GM12878 (cell line): ENCODE data around the gene FDXACB1. TPM values are rescaled to one million over a fixed set of nuclear protein-coding genes. Genes with fewer than 3 reads are reported as not detected.

Experiments
- ASH2L ChIP-seq: fragments of 300-600, 200-600 bp; sonication (generic); IDR thresholded peaks from 2 replicates; pipeline ENCODE4 v1.6.1; 2017; ENCODE audit warnings: low read depth, mild to moderate bottlenecking, borderline replicate concordance
- BMI1 ChIP-seq: fragments of 450-650 bp; IDR thresholded peaks from 2 replicates; pipeline ENCODE4 v1.6.1; 2016; ENCODE audit warnings: mild to moderate bottlenecking, moderate library complexity, borderline replicate concordance
- CBFB ChIP-seq: IDR thresholded peaks from 2 replicates; pipeline ENCODE4 v1.6.1; 2016; ENCODE audit warnings: antibody characterized with exemption, low read depth
- CREB1 ChIP-seq: IDR thresholded peaks from 2 replicates; pipeline ENCODE4 v1.6.1; 2012; ENCODE audit warnings: low read depth, mild to moderate bottlenecking, inconsistent platforms
- CREM ChIP-seq: IDR thresholded peaks from 2 replicates; pipeline ENCODE4 v1.6.1; 2014; ENCODE audit warnings: antibody characterized with exemption, low read depth
- EGR1 ChIP-seq, 2 experiments: IDR thresholded peaks; 1 replicate in 1 of 2; 2 replicates in 1 of 2; pipeline ENCODE4 v1.6.1; 2011 to 2012; ENCODE audit warnings: low read depth in 2 of 2, low read length in 2 of 2, borderline replicate concordance in 1 of 2, mild to moderate bottlenecking in 1 of 2, moderate library complexity in 1 of 2
- FOXM1 ChIP-seq: IDR thresholded peaks from 2 replicates; pipeline ENCODE4 v1.6.1; 2012; ENCODE audit warnings: low read depth, mild to moderate bottlenecking, inconsistent platforms, low read length, moderate library complexity
- HCFC1 ChIP-seq: fragments of 150-350 bp; IDR thresholded peaks from 2 replicates; pipeline ENCODE4 v1.6.1; 2014; ENCODE audit warnings: low read length
- HDAC6 ChIP-seq: fragments of 200-600 bp; sonication (generic); IDR thresholded peaks from one replicate; pipeline ENCODE4 v1.8.0; 2017; ENCODE audit warnings: antibody characterized with exemption; ENCODE audit not compliant: unreplicated experiment
- HDGF ChIP-seq: fragments of 450-650 bp; IDR thresholded peaks from 2 replicates; pipeline ENCODE4 v1.6.1; 2016; ENCODE audit warnings: antibody characterized with exemption
- IKZF1 ChIP-seq: fragments of 450-650 bp; conservative IDR thresholded peaks from 2 replicates; pipeline ENCODE4 v1.6.1; 2017; ENCODE audit warnings: antibody characterized with exemption, mild to moderate bottlenecking
- JUNB ChIP-seq: IDR thresholded peaks from 2 replicates; pipeline ENCODE4 v1.6.1; 2016; ENCODE audit warnings: antibody characterized with exemption, mild to moderate bottlenecking
- MAX ChIP-seq: IDR thresholded peaks from 2 replicates; pipeline ENCODE4 v1.6.1; 2012; ENCODE audit warnings: low read depth, low read length, improper control_type of control experiment
- MEF2A ChIP-seq: IDR thresholded peaks from 2 replicates; pipeline ENCODE4 v1.6.1; 2011; ENCODE audit warnings: low read depth, mild to moderate bottlenecking, low read length, moderate library complexity; ENCODE audit not compliant: insufficient read depth
- MEF2B ChIP-seq: fragments of 450-650 bp; IDR thresholded peaks from 2 replicates; pipeline ENCODE4 v1.6.1; 2018; ENCODE audit warnings: mild to moderate bottlenecking, moderate library complexity; ENCODE audit not compliant: partially characterized antibody, poor library complexity, severe bottlenecking
- MYB ChIP-seq: fragments of 150-350 bp; IDR thresholded peaks from 2 replicates; pipeline ENCODE4 v1.6.1; 2014; ENCODE audit warnings: mild to moderate bottlenecking, low read depth, low read length, borderline replicate concordance
- NBN ChIP-seq: fragments of 450-650 bp; IDR thresholded peaks from 2 replicates; pipeline ENCODE4 v1.6.1; 2016
- NFIC ChIP-seq: IDR thresholded peaks from 2 replicates; pipeline ENCODE4 v1.6.1; 2012; ENCODE audit warnings: low read depth, mild to moderate bottlenecking, inconsistent platforms, low read length, moderate library complexity
- NR2C1 ChIP-seq: fragments of 450-650 bp; IDR thresholded peaks from 2 replicates; pipeline ENCODE4 v1.6.1; 2017; ENCODE audit warnings: antibody characterized with exemption, mild to moderate bottlenecking, moderate library complexity
- PKNOX1 ChIP-seq: fragments of 450-650 bp; IDR thresholded peaks from 2 replicates; pipeline ENCODE4 v1.6.1; 2016; ENCODE audit warnings: mild to moderate bottlenecking
- POLR2AphosphoS5 ChIP-seq: IDR thresholded peaks from 2 replicates; pipeline ENCODE4 v1.6.1; 2011; ENCODE audit warnings: mild to moderate bottlenecking, low read length, inconsistent platforms
- RFX5 ChIP-seq: IDR thresholded peaks from 2 replicates; pipeline ENCODE4 v1.6.1; 2011; ENCODE audit warnings: low read depth, low read length, improper control_type of control experiment
- STAT1 ChIP-seq: fragments of 450-650 bp; conservative IDR thresholded peaks from 2 replicates; pipeline ENCODE4 v1.6.1; 2014; ENCODE audit warnings: antibody characterized with exemption, mild to moderate bottlenecking
- YBX1 ChIP-seq: fragments of 450-650 bp; IDR thresholded peaks from 2 replicates; pipeline ENCODE4 v1.6.1; 2016; ENCODE audit warnings: antibody characterized with exemption
- polyA plus RNA-seq, 11 experiments: library from polyadenylated mRNA; depleted of rRNA in 4 of 11; unstranded in 6 of 11; stranded (reverse) in 5 of 11; fragments of >200 nt; fragmentation: Nextera tagmentation in 4 of 11; fragmentation: Illumina TruSeq in 1 of 11; extraction: Ambion mirVana in 4 of 11; extraction: Trizol in 1 of 11; gene quantifications; 1 replicate in 1 of 11; 2 replicates in 10 of 11; pipeline versions ENCODE4 v1.2.1 to v1.2.3, GENCODE V29; 2011 to 2016; ENCODE audit warnings: inconsistent platforms in 2 of 11, missing spikeins in 2 of 11, low read depth in 1 of 11
- total RNA-seq, 4 experiments: library from RNA; depleted of rRNA in 3 of 4; stranded (reverse); fragments of >200 nt in 3 of 4; fragmentation: Illumina TruSeq in 1 of 4; extraction: Trizol in 1 of 4; gene quantifications; 2 replicates each; pipeline versions ENCODE4 v1.2.1 to v1.2.3, GENCODE V29; 2013 to 2021
- TF ChIP-seq, protein P1 (sequence below): fragments of 450-650 bp; formaldehyde crosslinking; IDR thresholded peaks from 2 replicates; pipeline ENCODE4 v1.4.0; 2022; ENCODE audit warnings: mild to moderate bottlenecking, moderate library complexity

Gene FDXACB1
- total and polyA plus RNA-seq, 10 of the 15 experiments (the other 5 are each of a cell fraction or from before 2014, with no cell fraction given): 7.4 to 13.3 (median 9.7) TPM

DNA sequence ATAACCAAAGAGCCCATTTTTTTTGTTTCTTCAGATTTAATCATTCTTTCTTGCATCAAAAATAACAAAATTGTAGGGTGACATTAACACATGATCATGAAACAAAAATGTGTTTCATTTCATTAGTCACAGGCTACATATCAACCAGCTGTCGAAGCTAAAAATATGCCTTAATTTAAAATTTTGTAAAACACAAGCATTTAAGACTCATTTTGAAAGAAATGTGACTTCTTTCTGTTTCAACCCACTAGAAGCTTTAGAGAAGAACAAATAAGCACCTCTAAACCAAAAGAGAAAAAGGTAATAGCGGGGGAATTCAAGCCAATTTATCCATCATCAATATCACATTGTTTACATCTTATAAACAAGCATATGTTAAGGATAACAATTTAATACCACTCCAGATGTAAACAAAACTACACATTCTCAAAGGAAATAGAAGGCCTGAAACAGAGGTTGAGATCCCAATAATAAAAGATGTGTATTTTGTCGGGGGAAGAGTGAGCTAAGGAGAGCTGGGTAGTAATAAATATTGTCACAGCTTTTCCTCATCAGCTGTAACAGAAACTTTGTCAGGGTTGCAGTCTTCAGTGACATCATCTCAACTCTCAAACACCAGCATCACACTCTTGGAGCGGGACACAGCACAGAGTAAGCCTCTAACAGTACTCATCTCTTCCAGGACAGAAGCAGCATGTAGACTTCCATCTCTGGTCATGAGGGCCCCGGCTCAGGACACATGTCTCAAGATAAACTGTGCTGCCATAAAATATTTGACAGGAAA is 49.6 kb downstream of the FDXACB1 start (continued):
- TF ChIP-seq ASH2L (0 out of 2 replicates have a peak, but pooled peaks have one; percentile 36), MAX (no peak), POLR2AphosphoS5 (no peak), CBFB (no peak), PKNOX1 (peak; percentile 25; the same call in 1 of the 2 replicates), JUNB (peak; percentile 86), BMI1 (no peak; the same call in 1 of the 2 replicates), YBX1 (no peak), HDAC6 (no peak), FOXM1 (peak; percentile 70; the same call in 1 of the 2 replicates), HCFC1 (no peak), CREM (peak; percentile 35; the same call in 1 of the 2 replicates), MYB (no peak), STAT1 (no peak), EGR1 (IDR thresholded peaks at IDR 0.05; ENCODE audit: borderline replicate concordance in 1 of 2, low read depth in 2 of 2, low read length in 2 of 2) (no peak), IKZF1 (0 out of 2 replicates have a peak, but pooled peaks have one; percentile 35), MEF2B (peak; percentile 87), HDGF (no peak), NBN (peak; percentile 33; the same call in 1 of the 2 replicates), NFIC (peak; percentile 77), RFX5 (no peak), NR2C1 (no peak), MEF2A (peak; percentile 92), CREB1 (peak; percentile 59; the same call in 1 of the 2 replicates)
- TF ChIP-seq, protein P1, sequence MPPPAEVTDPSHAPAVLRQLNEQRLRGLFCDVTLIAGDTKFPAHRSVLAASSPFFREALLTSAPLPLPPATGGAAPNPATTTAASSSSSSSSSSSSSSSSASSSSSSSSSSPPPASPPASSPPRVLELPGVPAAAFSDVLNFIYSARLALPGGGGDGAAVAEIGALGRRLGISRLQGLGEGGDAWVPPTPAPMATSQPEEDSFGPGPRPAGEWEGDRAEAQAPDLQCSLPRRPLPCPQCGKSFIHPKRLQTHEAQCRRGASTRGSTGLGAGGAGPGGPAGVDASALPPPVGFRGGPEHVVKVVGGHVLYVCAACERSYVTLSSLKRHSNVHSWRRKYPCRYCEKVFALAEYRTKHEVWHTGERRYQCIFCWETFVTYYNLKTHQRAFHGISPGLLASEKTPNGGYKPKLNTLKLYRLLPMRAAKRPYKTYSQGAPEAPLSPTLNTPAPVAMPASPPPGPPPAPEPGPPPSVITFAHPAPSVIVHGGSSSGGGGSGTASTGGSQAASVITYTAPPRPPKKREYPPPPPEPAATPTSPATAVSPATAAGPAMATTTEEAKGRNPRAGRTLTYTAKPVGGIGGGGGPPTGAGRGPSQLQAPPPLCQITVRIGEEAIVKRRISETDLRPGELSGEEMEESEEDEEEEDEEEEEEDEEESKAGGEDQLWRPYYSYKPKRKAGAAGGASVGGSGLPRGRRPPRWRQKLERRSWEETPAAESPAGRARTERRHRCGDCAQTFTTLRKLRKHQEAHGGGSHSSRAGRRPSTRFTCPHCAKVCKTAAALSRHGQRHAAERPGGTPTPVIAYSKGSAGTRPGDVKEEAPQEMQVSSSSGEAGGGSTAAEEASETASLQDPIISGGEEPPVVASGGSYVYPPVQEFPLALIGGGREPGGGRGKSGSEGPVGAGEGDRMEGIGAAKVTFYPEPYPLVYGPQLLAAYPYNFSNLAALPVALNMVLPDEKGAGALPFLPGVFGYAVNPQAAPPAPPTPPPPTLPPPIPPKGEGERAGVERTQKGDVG (CRISPR knock-in tag): no peak
